ENCODE data around the gene TEDC1.
"Not testable (repeated sequence)": the region's sequence is repeated elsewhere in the genome, so short reads cannot be mapped to it uniquely, and the experiment has no call there.

The TEDC1 gene

GRCh38 chr14:105545676-105546075 lies 54.6 kb downstream of the TEDC1 start:
- not testable (repeated sequence) for DNase-seq

GRCh38 chr14:105546410-105546809 lies 55.4 kb downstream of the TEDC1 start:
- DNase-seq = not testable (repeated sequence)

GRCh38 chr14:105547072-105547471 lies 56.0 kb downstream of the TEDC1 start:
- not testable (repeated sequence) for DNase-seq

- DNase-seq = no peak
Measured at GRCh38 chr14:105547741-105548169, 56.7 kb downstream of the TEDC1 start.

All from effector CD4-positive, alpha-beta T cell (primary cell).